GM13977 (cell line): ENCODE measurements around the gene CDKL5.
A peak's percentile ranks its signal among the peaks of the same experiment; 100 is the strongest.

Experiments used
- DNase-seq: peaks from one replicate; pipeline ENCODE4 v3.0.0; 2012; ENCODE audit warnings: low spot score
- in situ Hi-C: fragments of 300-500 bp; cut with MboI; formaldehyde crosslinking; loops from one replicate; pipeline ENCODE4 v1.12.0; 2022; ENCODE audit warnings: low sequenced_read_pairs, low pct_unique_long_range_greater_than_20kb, mixed read lengths, inconsistent platforms; ENCODE audit not compliant: unreplicated experiment
- TF ChIP-seq, protein P1 (sequence below): IDR thresholded peaks from 2 replicates; pipeline ENCODE4 v1.5.1; 2012; ENCODE audit warnings: mild to moderate bottlenecking, control low read depth; ENCODE audit not compliant: insufficient read depth; ENCODE audit errors: extremely low read depth, missing control alignments

CDKL5 gene

DNA sequence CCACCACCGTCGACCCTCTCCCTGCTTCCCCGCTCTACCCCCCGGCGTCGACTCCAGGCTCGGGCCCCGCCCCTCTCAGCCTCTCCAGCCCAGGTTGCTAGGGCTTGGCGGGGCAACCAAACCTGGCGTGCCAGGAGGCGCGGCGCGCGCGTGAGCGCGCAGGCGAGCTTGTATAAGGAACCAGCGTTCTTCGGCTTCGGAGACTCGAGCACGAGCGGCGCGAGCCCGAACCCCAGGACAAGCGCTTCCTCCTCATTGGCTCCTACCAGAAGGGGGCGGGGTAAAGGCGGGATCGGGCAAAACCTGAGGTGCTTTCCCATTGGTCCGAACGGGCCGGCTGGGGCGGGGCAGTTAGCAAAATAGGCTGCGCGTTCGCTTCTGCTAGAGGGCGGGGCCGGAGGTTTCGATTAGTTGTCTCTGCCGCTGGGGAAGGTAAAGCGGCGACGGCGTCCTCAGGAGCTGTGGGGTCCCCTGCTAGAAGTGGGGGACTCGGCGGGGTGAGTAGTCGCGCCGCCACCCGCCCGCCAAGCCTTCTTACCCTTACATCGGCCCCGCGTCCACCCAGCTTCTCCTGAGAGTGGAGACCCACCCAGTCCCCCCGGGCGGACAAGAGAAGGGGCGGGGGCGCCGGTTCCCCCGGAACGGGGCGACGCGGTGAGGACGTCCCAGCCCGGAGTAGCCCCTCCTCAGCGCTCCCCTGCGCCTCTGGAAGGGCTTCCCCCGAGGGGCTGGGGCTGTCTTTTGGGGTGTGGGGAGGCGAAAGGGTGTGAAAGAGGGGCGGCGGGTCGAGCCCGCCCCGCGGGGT is at the start of gene CDKL5:
Gene CDKL5 (plus strand): TSS at position 410 of the 805 bp plus-strand sequence. CDS start 81,489 bp downstream, outside the sequence.
- TF ChIP-seq, protein P1, sequence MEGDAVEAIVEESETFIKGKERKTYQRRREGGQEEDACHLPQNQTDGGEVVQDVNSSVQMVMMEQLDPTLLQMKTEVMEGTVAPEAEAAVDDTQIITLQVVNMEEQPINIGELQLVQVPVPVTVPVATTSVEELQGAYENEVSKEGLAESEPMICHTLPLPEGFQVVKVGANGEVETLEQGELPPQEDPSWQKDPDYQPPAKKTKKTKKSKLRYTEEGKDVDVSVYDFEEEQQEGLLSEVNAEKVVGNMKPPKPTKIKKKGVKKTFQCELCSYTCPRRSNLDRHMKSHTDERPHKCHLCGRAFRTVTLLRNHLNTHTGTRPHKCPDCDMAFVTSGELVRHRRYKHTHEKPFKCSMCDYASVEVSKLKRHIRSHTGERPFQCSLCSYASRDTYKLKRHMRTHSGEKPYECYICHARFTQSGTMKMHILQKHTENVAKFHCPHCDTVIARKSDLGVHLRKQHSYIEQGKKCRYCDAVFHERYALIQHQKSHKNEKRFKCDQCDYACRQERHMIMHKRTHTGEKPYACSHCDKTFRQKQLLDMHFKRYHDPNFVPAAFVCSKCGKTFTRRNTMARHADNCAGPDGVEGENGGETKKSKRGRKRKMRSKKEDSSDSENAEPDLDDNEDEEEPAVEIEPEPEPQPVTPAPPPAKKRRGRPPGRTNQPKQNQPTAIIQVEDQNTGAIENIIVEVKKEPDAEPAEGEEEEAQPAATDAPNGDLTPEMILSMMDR: no peak
- DNase-seq: peak; percentile 91

GRCh38 chrX:18377796-18378195 is 47.6 kb upstream of the CDKL5 start:
- in situ Hi-C loops: no loop called here
- TF ChIP-seq, protein P1: peak; percentile 70
- no peak for DNase-seq

More for the DNA sequence above, at the start of gene CDKL5:
- in situ Hi-C loops: no loop called here

DNA sequence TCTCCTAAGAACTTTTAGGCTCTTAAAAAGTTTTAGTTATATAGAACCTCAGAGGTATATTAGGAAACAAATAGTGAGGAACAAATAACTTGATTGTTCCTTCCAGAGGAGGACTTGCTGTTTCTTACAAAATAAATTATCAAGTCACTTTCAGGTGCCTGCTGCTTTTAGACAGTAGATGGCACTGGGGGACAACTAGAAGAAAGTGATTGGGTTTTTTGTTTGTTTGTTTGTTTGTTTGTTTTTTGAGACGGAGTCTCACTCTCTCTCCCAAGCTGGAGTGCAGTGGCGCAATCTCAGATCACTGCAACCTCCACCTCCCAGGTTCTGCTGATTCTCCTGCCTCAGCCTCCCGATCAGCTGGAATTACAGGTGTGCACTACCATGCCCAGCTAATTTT is 35.4 kb upstream of the CDKL5 start:
- in situ Hi-C loops: loop anchor here (10.0 kb wide), 1 partner anchor 945 kb away; no protein-coding TSS in a partner anchor
- no peak for DNase-seq

GRCh38 chrX:18390941-18391538 is 34.4 kb upstream of the CDKL5 start:
- DNase-seq: peak; percentile 63
- in situ Hi-C loops: no loop called here
- TF ChIP-seq, protein P1: peak; percentile 69

More for the DNA sequence above, 35.4 kb upstream of the CDKL5 start:
- TF ChIP-seq, protein P1: peak; percentile 34

- no peak for DNase-seq
- TF ChIP-seq, protein P1: no peak
- in situ Hi-C loops: no loop called here
Measured at GRCh38 chrX:18394477-18394876, 30.9 kb upstream of the CDKL5 start.

GRCh38 chrX:18401848-18402213 is 23.6 kb upstream of the CDKL5 start:
- in situ Hi-C loops: loop anchor here (25.0 kb wide), 1 partner anchor 485 kb away; no protein-coding TSS in a partner anchor
- no peak for DNase-seq
- TF ChIP-seq, protein P1: no peak
